SJSA1 (cell line): ENCODE results near the gene KRT83. TPM values are rescaled to one million over a fixed set of nuclear protein-coding genes. Genes with fewer than 3 reads are reported as not detected.

Source experiments
- DNase-seq, 2 experiments: peaks; one replicate each; pipeline ENCODE4 v3.0.0-alpha.2; 2015 to 2020; ENCODE audit warnings: low spot score in 2 of 2, low read depth in 1 of 2
- H3K27ac ChIP-seq: fragments of 250-450 bp; sonication (Bioruptor Pico); 2 replicates; pipeline ENCODE4 v1.5.1; 2020; ENCODE audit warnings: mild to moderate bottlenecking, moderate library complexity
- H3K27me3 ChIP-seq: fragments of 250-450 bp; sonication (Bioruptor Pico); replicated peaks from 2 replicates; pipeline ENCODE4 v1.5.1; 2020; ENCODE audit warnings: mild to moderate bottlenecking, moderate library complexity
- H3K36me3 ChIP-seq: fragments of 250-450 bp; sonication (Bioruptor Pico); 2 replicates; pipeline ENCODE4 v1.5.1; 2020; ENCODE audit warnings: mild to moderate bottlenecking
- H3K4me1 ChIP-seq: fragments of 250-450 bp; sonication (Bioruptor Pico); replicated peaks from 2 replicates; pipeline ENCODE4 v1.6.1; 2021; ENCODE audit warnings: mild to moderate bottlenecking
- H3K4me3 ChIP-seq: fragments of 250-450 bp; sonication (Bioruptor Pico); 2 replicates; pipeline ENCODE4 v1.5.1; 2020; ENCODE audit warnings: mild to moderate bottlenecking
- H3K9me3 ChIP-seq: fragments of 250-450 bp; sonication (Bioruptor Pico); replicated peaks from 2 replicates; pipeline ENCODE4 v1.5.1; 2020; ENCODE audit warnings: mild to moderate bottlenecking
- total RNA-seq: library from RNA; depleted of rRNA; stranded (reverse); fragments of >200 nt; shearing (Covaris generic); gene quantifications from 2 replicates; pipeline ENCODE4 v1.2.3, GENCODE V29; 2014

Gene KRT83
- total RNA-seq, 1 experiment from 2014 or later, result not detected

GRCh38 chr12:52333321-52333720 lies 12.1 kb upstream of the KRT83 start:
- Histone ChIP-seq H3K4me3 (no peak overlapping the region), H3K27me3 (no peaks in the 10 kb centered on the region), H3K9me3 (no peaks in the 10 kb centered on the region), H3K27ac (no peak overlapping the region), H3K4me1 (no peaks in the 10 kb centered on the region), H3K36me3 (no peaks in the 10 kb centered on the region)
- no peak for DNase-seq

GRCh38 chr12:52332381-52332780 lies 11.2 kb upstream of the KRT83 start:
- Histone ChIP-seq H3K27me3 (no peaks in the 10 kb centered on the region), H3K9me3 (no peaks in the 10 kb centered on the region), H3K27ac (no peak overlapping the region), H3K36me3 (no peaks in the 10 kb centered on the region), H3K4me3 (no peak overlapping the region), H3K4me1 (peaks cover 5% of the 10 kb centered on the region; the same call in 1 of the 2 replicates)
- no peak for DNase-seq

- no peaks in the 10 kb centered on the region for H3K27me3 ChIP-seq
- H3K27ac ChIP-seq, result no peak overlapping the region
- H3K36me3 ChIP-seq, result no peaks in the 10 kb centered on the region
- no peak for DNase-seq
- peaks cover 7% of the 10 kb centered on the region; the same call in 1 of the 2 replicates for H3K4me1 ChIP-seq
- H3K4me3 ChIP-seq, result no peak overlapping the region
- H3K9me3 ChIP-seq, result no peaks in the 10 kb centered on the region
These were observed 10.6 kb upstream of the KRT83 start for GRCh38 chr12:52331833-52332232.

- peaks cover 7% of the 10 kb centered on the region; the same call in 1 of the 2 replicates for H3K4me1 ChIP-seq
- no peaks in the 10 kb centered on the region for H3K27me3 ChIP-seq
- H3K4me3 ChIP-seq, result no peak overlapping the region
- H3K36me3 ChIP-seq, result no peaks in the 10 kb centered on the region
- no peak overlapping the region for H3K27ac ChIP-seq
- DNase-seq, result no peak
- H3K9me3 ChIP-seq, result no peaks in the 10 kb centered on the region
These were observed 9.8 kb upstream of the KRT83 start for GRCh38 chr12:52331039-52331438.

- no peak for DNase-seq
- no peaks in the 10 kb centered on the region for H3K27me3 ChIP-seq
- H3K27ac ChIP-seq, result no peak overlapping the region
- no peaks in the 10 kb centered on the region for H3K9me3 ChIP-seq
- H3K36me3 ChIP-seq, result no peaks in the 10 kb centered on the region
- no peak overlapping the region for H3K4me3 ChIP-seq
- peaks cover 7% of the 10 kb centered on the region; the same call in 1 of the 2 replicates for H3K4me1 ChIP-seq
These were observed 6.8 kb upstream of the KRT83 start for GRCh38 chr12:52327830-52328500.

GRCh38 chr12:52327052-52327829 lies 6.0 kb upstream of the KRT83 start:
- no peaks in the 10 kb centered on the region for H3K9me3 ChIP-seq
- H3K27me3 ChIP-seq, result no peaks in the 10 kb centered on the region
- no peak overlapping the region for H3K27ac ChIP-seq
- H3K36me3 ChIP-seq, result no peaks in the 10 kb centered on the region
- DNase-seq, result peak; percentile 82 to 90
- H3K4me3 ChIP-seq, result no peak overlapping the region
- peaks cover 7% of the 10 kb centered on the region; the same call in 1 of the 2 replicates for H3K4me1 ChIP-seq

GRCh38 chr12:52324153-52324444 lies 2.9 kb upstream of the KRT83 start:
- Histone ChIP-seq H3K9me3 (no peaks in the 10 kb centered on the region), H3K4me1 (peaks cover 7% of the 10 kb centered on the region; the same call in 1 of the 2 replicates), H3K27me3 (no peaks in the 10 kb centered on the region), H3K36me3 (no peaks in the 10 kb centered on the region), H3K27ac (no peak overlapping the region), H3K4me3 (no peak overlapping the region)
- no peak for DNase-seq

GRCh38 chr12:52323416-52324152 lies 2.4 kb upstream of the KRT83 start:
- no peaks in the 10 kb centered on the region for H3K36me3 ChIP-seq
- H3K27me3 ChIP-seq, result no peaks in the 10 kb centered on the region
- H3K4me3 ChIP-seq, result no peak overlapping the region
- H3K4me1 ChIP-seq, result peaks cover 7% of the 10 kb centered on the region; the same call in 1 of the 2 replicates
- no peaks in the 10 kb centered on the region for H3K9me3 ChIP-seq
- no peak overlapping the region for H3K27ac ChIP-seq
- no peak for DNase-seq

GRCh38 chr12:52323001-52323400 lies 1.8 kb upstream of the KRT83 start:
- H3K9me3 ChIP-seq, result no peaks in the 10 kb centered on the region
- no peaks in the 10 kb centered on the region for H3K27me3 ChIP-seq
- H3K4me3 ChIP-seq, result no peak overlapping the region
- peaks cover 7% of the 10 kb centered on the region; the same call in 1 of the 2 replicates for H3K4me1 ChIP-seq
- no peak overlapping the region for H3K27ac ChIP-seq
- no peak for DNase-seq
- H3K36me3 ChIP-seq, result no peaks in the 10 kb centered on the region

- Histone ChIP-seq H3K4me1 (no peaks in the 10 kb centered on the region; the same call in 1 of the 2 replicates), H3K36me3 (no peaks in the 10 kb centered on the region), H3K27ac (no peak overlapping the region), H3K4me3 (no peak overlapping the region), H3K27me3 (no peaks in the 10 kb centered on the region), H3K9me3 (no peaks in the 10 kb centered on the region)
- DNase-seq, result no peak
These were observed 871 bp upstream of the KRT83 start for GRCh38 chr12:52322069-52322468.

- Histone ChIP-seq H3K27ac (no peak overlapping the region), H3K27me3 (no peaks in the 10 kb centered on the region), H3K36me3 (no peaks in the 10 kb centered on the region), H3K9me3 (no peaks in the 10 kb centered on the region), H3K4me1 (no peaks in the 10 kb centered on the region), H3K4me3 (no peak overlapping the region)
- no peak for DNase-seq
These were observed 220 bp upstream of the KRT83 start for GRCh38 chr12:52321418-52321817.

GRCh38 chr12:52319097-52319496 lies 2.1 kb downstream of the KRT83 start:
- Histone ChIP-seq H3K36me3 (no peaks in the 10 kb centered on the region), H3K27me3 (no peaks in the 10 kb centered on the region), H3K27ac (no peak overlapping the region), H3K4me1 (no peaks in the 10 kb centered on the region), H3K9me3 (no peaks in the 10 kb centered on the region), H3K4me3 (no peak overlapping the region)
- no peak for DNase-seq

- DNase-seq, result no peak
These were observed 2.8 kb downstream of the KRT83 start for GRCh38 chr12:52318241-52318990.

More at GRCh38 chr12:52318241-52318990, 2.8 kb downstream of the KRT83 start:
- no peaks in the 10 kb centered on the region for H3K36me3 ChIP-seq
- no peak overlapping the region for H3K4me3 ChIP-seq
- no peaks in the 10 kb centered on the region for H3K27me3 ChIP-seq
- no peak overlapping the region for H3K27ac ChIP-seq
- H3K9me3 ChIP-seq, result no peaks in the 10 kb centered on the region
- H3K4me1 ChIP-seq, result no peaks in the 10 kb centered on the region
